Stimulated activated CD8-positive, alpha-beta memory T cell treated with anti-CD3 and anti-CD28 coated beads, Interleukin-4, amount 100 ng/mL, for 1 hour (primary cell): Measurements from ENCODE around the gene BANK1.
"Not testable (repeated sequence)": the region's sequence is repeated elsewhere in the genome, so short reads cannot be mapped to it uniquely, and the experiment has no call there.

ENCODE experiments used
- DNase-seq, 2 donors: peaks; one replicate each; pipeline ENCODE4 v3.0.0-alpha.2; 2020; ENCODE audit warnings: low read depth in 2 of 2, low spot score in 1 of 2

The BANK1 gene

GRCh38 chr4:101871962-101872676 lies 81.6 kb downstream of the BANK1 start:
- DNase-seq: no peak

- no peak for DNase-seq
Measured at GRCh38 chr4:101885574-101885973, 95.0 kb downstream of the BANK1 start.

- DNase-seq: no peak
Measured at GRCh38 chr4:101886826-101887225, 96.3 kb downstream of the BANK1 start.

- DNase-seq: no peak
Measured at GRCh38 chr4:101888472-101888871, 97.9 kb downstream of the BANK1 start.

- not testable (repeated sequence) for DNase-seq
Measured at GRCh38 chr4:101905527-101905926, 115.0 kb downstream of the BANK1 start.

- no peak for DNase-seq
Measured at GRCh38 chr4:101910786-101911373, 120.3 kb downstream of the BANK1 start.

- DNase-seq: no peak
Measured at GRCh38 chr4:101911616-101912015, 121.1 kb downstream of the BANK1 start.

GRCh38 chr4:101914761-101915160 lies 124.2 kb downstream of the BANK1 start:
- DNase-seq: no peak

- DNase-seq: no peak
Measured at GRCh38 chr4:101919373-101919977, 128.9 kb downstream of the BANK1 start.

GRCh38 chr4:101921370-101921769 lies 130.8 kb downstream of the BANK1 start:
- DNase-seq: no peak

GRCh38 chr4:101931619-101932018 lies 141.1 kb downstream of the BANK1 start:
- no peak for DNase-seq

- no peak for DNase-seq
Measured at GRCh38 chr4:101933855-101934254, 143.3 kb downstream of the BANK1 start.

GRCh38 chr4:101938836-101939235 lies 148.3 kb downstream of the BANK1 start:
- DNase-seq: no peak

- DNase-seq: no peak
Measured at GRCh38 chr4:101941816-101942358, 151.4 kb downstream of the BANK1 start.

- DNase-seq: no peak
Measured at GRCh38 chr4:101942891-101943290, 152.4 kb downstream of the BANK1 start.

GRCh38 chr4:101944649-101945048 lies 154.1 kb downstream of the BANK1 start:
- no peak for DNase-seq

GRCh38 chr4:101948055-101948454 lies 157.5 kb downstream of the BANK1 start:
- DNase-seq: no peak

- no peak for DNase-seq
Measured at GRCh38 chr4:101948951-101949350, 158.4 kb downstream of the BANK1 start.

- no peak for DNase-seq
Measured at GRCh38 chr4:101950258-101950979, 159.9 kb downstream of the BANK1 start.

GRCh38 chr4:101952985-101953384 lies 162.5 kb downstream of the BANK1 start:
- no peak for DNase-seq

GRCh38 chr4:101953949-101954348 lies 163.4 kb downstream of the BANK1 start:
- DNase-seq: no peak

- no peak for DNase-seq
Measured at GRCh38 chr4:101954351-101954750, 163.8 kb downstream of the BANK1 start.
